HL-60 (cell line): ENCODE results near the gene OR51A7.
"Not testable (repeated sequence)": the region's sequence is repeated elsewhere in the genome, so short reads cannot be mapped to it uniquely, and the experiment has no call there.

ENCODE experiments used
- DNase-seq, 2 experiments: peaks; one replicate each; pipeline ENCODE4 v3.0.0-alpha.2; 2010 to 2020; ENCODE audit warnings: low read depth in 1 of 2, low spot score in 1 of 2
- H3K27ac ChIP-seq: fragments of 250-450 bp; sonication (Bioruptor Pico); replicated peaks from 2 replicates; pipeline ENCODE4 v1.5.1; 2020; ENCODE audit warnings: mild to moderate bottlenecking, moderate library complexity
- H3K27me3 ChIP-seq: fragments of 250-450 bp; sonication (Bioruptor Pico); 2 replicates; pipeline ENCODE4 v1.5.1; 2021; ENCODE audit warnings: mild to moderate bottlenecking, moderate library complexity; ENCODE audit not compliant: insufficient read depth, poor library complexity, severe bottlenecking
- H3K4me3 ChIP-seq: replicated peaks from 2 replicates; pipeline ENCODE4 v1.5.1; 2011; ENCODE audit warnings: mild to moderate bottlenecking, control low read depth, low read length; ENCODE audit not compliant: insufficient read depth
- CTCF ChIP-seq: IDR thresholded peaks from one replicate; pipeline ENCODE4 v1.5.1; 2011; ENCODE audit warnings: low read length, control low read depth, inconsistent platforms; ENCODE audit not compliant: insufficient read depth
- GABPA ChIP-seq: IDR thresholded peaks from 2 replicates; pipeline ENCODE4 v1.6.1; 2012; ENCODE audit warnings: low read depth
- POLR2AphosphoS5 ChIP-seq: IDR thresholded peaks from 2 replicates; pipeline ENCODE4 v1.6.1; 2012; ENCODE audit warnings: low read depth
- SPI1 ChIP-seq: IDR thresholded peaks from 2 replicates; pipeline ENCODE4 v1.6.1; 2012; ENCODE audit warnings: low read depth, mild to moderate bottlenecking, borderline replicate concordance
- long read RNA-seq: library from polyadenylated mRNA; unstranded; transcript quantifications from one replicate; pipeline ENCODE4 v2.0.0, GENCODE V29; 2020
- TF ChIP-seq, protein P1 (sequence below): IDR thresholded peaks from 2 replicates; pipeline ENCODE4 v1.6.1; 2012; ENCODE audit warnings: low read depth; ENCODE audit not compliant: insufficient replicate concordance

The OR51A7 gene
- long read RNA-seq, result 0 reads

GRCh38 chr11:4903484-4903883, at the start of gene OR51A7:
Gene OR51A7, plus strand, starts transcription at chr11:4903783. Its CDS starts 3,587 bp downstream, at chr11:4907370.
- no peak for DNase-seq
- H3K27me3 ChIP-seq, result peaks cover 2% of the 10 kb centered on the region
- no peak within 1 kb of the TSS for H3K4me3 ChIP-seq
- H3K27ac ChIP-seq, result no peak within 1 kb of the TSS
- no peak for TF ChIP-seq POLR2AphosphoS5
- TF ChIP-seq GABPA, result no peak
- TF ChIP-seq, protein P1, sequence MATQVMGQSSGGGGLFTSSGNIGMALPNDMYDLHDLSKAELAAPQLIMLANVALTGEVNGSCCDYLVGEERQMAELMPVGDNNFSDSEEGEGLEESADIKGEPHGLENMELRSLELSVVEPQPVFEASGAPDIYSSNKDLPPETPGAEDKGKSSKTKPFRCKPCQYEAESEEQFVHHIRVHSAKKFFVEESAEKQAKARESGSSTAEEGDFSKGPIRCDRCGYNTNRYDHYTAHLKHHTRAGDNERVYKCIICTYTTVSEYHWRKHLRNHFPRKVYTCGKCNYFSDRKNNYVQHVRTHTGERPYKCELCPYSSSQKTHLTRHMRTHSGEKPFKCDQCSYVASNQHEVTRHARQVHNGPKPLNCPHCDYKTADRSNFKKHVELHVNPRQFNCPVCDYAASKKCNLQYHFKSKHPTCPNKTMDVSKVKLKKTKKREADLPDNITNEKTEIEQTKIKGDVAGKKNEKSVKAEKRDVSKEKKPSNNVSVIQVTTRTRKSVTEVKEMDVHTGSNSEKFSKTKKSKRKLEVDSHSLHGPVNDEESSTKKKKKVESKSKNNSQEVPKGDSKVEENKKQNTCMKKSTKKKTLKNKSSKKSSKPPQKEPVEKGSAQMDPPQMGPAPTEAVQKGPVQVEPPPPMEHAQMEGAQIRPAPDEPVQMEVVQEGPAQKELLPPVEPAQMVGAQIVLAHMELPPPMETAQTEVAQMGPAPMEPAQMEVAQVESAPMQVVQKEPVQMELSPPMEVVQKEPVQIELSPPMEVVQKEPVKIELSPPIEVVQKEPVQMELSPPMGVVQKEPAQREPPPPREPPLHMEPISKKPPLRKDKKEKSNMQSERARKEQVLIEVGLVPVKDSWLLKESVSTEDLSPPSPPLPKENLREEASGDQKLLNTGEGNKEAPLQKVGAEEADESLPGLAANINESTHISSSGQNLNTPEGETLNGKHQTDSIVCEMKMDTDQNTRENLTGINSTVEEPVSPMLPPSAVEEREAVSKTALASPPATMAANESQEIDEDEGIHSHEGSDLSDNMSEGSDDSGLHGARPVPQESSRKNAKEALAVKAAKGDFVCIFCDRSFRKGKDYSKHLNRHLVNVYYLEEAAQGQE, result no peak
- TF ChIP-seq CTCF, result no peak
- TF ChIP-seq SPI1, result no peak

DNA sequence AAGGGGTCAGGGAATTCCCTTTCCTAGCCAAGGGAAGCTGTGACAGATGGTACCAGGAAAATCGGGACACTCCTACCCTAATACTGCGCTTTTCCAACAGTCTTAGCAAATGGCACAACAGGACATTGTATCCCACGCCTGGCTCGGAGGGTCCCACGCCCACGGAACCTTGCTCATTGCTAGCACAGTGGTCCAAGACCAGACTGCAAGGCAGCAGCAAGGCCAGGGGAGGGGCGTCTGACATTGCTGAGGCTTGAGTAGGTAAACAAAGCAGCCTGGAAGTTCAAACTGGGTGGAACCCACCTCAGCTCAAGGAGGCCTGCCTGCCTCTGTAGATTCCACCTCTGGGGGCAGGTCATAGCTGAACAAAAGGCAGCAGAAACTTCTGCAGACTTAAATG, 49.3 kb upstream of the OR51A7 start:
- not testable (repeated sequence) for H3K27me3 ChIP-seq, DNase-seq, H3K4me3 ChIP-seq, H3K27ac ChIP-seq

DNA sequence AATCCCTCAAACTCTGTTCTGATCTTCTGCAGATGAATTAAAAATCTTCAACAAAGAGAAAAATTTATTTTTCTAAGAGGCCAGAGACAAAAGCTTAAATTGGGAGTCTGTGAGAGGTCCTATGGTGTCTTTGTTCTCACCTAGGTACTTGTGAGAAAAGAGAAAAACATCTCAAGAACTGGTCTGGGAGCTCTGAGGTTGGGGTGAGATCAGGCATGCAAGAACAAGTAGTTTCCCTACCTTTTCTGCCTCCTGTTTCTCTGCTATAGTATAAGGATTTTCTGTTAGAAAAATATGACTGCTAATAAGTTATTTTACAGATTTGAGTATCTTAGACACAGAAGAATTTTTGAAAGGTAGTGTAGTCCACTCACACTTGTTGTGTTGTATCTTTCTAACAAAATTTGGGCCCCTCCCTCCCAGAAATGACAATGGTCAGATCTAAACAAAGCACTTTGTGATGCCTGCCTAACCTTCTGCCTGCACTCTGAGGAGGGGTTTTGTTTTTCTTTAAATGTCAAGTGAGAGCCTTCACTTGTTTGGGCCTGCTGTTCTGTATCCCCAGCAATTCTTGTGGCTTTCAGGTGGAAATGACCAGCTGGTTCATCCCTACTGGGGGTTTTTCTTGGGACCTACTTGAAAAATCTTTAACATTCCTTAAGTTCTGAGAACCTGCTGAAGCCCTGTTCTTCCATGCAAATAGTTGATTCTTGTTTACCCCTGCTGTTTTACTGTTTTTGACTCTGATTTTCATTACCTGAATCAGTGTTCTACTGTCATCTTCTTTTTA, 40.9 kb upstream of the OR51A7 start:
- H3K27me3 ChIP-seq, result no peaks in the 10 kb centered on the region
- TF ChIP-seq POLR2AphosphoS5 (no peak), CTCF (no peak), SPI1 (no peak), GABPA (no peak)
- TF ChIP-seq, protein P1, result no peak
- no peak for DNase-seq
- no peak overlapping the region for H3K4me3 ChIP-seq
- no peak overlapping the region for H3K27ac ChIP-seq

DNA sequence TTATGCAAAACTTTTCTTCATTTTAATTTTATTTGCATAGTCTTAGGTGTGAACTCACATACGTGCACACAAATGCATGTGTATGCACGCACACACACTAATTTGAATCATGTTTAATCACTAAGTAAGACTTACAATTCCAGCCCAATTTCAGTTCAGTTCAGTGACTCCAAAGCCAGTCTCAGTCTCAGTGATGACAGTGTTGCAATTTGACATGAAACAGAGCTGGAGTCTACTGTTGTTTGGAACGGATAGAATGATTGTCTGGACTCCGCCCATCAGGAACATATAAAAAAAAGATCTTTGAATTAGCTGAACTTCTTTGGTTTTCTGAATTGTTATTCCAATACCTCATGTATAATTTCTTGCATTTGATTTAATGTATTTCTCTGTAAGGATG, 39.7 kb upstream of the OR51A7 start:
- no peak for TF ChIP-seq GABPA
- no peak for TF ChIP-seq SPI1
- Histone ChIP-seq H3K4me3 (no peak overlapping the region), H3K27me3 (no peaks in the 10 kb centered on the region), H3K27ac (no peak overlapping the region)
- no peak for DNase-seq

DNA sequence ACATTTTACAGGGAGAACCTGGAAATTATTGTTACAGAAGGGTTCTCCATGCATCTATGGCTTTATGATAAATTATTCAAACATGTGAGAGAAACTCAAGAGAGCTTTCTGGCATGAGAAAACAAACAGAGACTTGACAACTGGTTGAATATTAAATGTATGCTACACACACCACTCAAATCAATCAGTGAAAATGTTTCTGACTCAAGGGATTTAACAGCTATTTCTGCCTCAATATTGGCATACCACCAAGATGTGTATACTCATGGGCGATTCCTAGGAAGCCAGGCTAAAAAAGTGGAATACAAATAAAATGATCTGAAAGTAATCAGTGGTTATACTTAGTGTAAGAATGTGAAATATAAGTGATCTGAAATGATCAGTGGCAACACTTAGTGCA, 37.7 kb upstream of the OR51A7 start:
- no peak for DNase-seq
- TF ChIP-seq CTCF (no peak), POLR2AphosphoS5 (no peak), SPI1 (no peak), GABPA (no peak)
- TF ChIP-seq, protein P1, result no peak
- Histone ChIP-seq H3K4me3 (no peak overlapping the region), H3K27me3 (no peaks in the 10 kb centered on the region), H3K27ac (no peak overlapping the region)
